HG02588 (cell line): ENCODE data around the gene LLGL2.
A peak's percentile ranks its signal among the peaks of the same experiment; 100 is the strongest.
"Not testable (repeated sequence)": the region's sequence is repeated elsewhere in the genome, so short reads cannot be mapped to it uniquely, and the experiment has no call there.

ENCODE experiments used
- ATAC-seq: cut with Tn5 transposase; IDR thresholded peaks from one replicate; pipeline ENCODE4 v1.9.1; 2021; ENCODE audit warnings: mild to moderate bottlenecking, moderate library complexity; ENCODE audit not compliant: unreplicated experiment

LLGL2 gene, protein sequence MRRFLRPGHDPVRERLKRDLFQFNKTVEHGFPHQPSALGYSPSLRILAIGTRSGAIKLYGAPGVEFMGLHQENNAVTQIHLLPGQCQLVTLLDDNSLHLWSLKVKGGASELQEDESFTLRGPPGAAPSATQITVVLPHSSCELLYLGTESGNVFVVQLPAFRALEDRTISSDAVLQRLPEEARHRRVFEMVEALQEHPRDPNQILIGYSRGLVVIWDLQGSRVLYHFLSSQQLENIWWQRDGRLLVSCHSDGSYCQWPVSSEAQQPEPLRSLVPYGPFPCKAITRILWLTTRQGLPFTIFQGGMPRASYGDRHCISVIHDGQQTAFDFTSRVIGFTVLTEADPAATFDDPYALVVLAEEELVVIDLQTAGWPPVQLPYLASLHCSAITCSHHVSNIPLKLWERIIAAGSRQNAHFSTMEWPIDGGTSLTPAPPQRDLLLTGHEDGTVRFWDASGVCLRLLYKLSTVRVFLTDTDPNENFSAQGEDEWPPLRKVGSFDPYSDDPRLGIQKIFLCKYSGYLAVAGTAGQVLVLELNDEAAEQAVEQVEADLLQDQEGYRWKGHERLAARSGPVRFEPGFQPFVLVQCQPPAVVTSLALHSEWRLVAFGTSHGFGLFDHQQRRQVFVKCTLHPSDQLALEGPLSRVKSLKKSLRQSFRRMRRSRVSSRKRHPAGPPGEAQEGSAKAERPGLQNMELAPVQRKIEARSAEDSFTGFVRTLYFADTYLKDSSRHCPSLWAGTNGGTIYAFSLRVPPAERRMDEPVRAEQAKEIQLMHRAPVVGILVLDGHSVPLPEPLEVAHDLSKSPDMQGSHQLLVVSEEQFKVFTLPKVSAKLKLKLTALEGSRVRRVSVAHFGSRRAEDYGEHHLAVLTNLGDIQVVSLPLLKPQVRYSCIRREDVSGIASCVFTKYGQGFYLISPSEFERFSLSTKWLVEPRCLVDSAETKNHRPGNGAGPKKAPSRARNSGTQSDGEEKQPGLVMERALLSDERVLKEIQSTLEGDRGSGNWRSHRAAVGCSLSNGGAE

GRCh38 chr17:75524970-75525805 is at the start of gene LLGL2:
Gene LLGL2, plus strand, starts transcription at chr17:75525697. Its CDS starts 17,730 bp downstream, at chr17:75543427.
- ATAC-seq, result peak; percentile 79

- no peak for ATAC-seq
Measured at GRCh38 chr17:75475851-75476250, 49.6 kb upstream of the LLGL2 start.

DNA sequence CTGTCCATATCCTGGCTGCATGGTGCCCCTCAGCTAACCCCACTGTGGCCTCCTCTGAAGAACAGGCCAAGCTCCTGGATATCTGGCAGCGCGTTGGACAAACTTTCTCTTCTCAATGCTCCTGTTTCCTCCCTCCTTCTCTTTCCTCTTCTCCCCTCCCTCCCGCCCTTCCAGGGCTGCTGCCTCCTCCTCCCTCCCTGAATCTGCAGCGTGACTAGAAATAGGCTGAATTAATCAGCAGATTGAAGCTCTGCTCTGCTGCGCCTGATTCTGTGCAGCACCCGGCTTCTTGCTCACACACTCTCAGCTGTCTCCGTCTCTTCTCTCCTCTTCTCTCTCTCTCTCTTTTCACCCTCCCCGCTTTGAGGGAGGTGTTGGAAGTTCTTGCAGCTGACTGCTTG is 49.2 kb upstream of the LLGL2 start:
- ATAC-seq, result no peak

- no peak for ATAC-seq
Measured at GRCh38 chr17:75476752-75477489, 48.6 kb upstream of the LLGL2 start.

- ATAC-seq, result not testable (repeated sequence)
Measured at GRCh38 chr17:75477490-75477862, 48.0 kb upstream of the LLGL2 start.

DNA sequence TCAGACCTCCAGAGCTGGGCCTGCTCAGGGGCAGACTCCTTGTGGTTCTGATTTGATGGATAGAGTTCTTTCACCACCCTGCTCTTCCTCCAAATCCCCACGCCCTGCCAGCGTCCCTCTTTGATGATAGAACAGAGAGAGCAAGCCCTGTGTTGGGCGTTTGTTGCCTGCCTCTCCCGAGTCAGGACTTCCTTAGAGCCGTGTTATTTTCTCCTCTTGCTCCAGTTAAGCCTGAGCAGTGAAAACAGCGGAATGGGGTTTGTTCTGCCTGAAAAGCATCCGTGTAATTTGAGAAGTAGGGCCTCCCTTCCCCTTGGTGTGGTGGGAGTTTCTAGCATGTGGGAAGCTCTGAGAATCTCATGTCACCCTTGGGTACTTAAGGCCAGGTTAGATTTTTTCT is 47.0 kb upstream of the LLGL2 start:
- ATAC-seq, result no peak

DNA sequence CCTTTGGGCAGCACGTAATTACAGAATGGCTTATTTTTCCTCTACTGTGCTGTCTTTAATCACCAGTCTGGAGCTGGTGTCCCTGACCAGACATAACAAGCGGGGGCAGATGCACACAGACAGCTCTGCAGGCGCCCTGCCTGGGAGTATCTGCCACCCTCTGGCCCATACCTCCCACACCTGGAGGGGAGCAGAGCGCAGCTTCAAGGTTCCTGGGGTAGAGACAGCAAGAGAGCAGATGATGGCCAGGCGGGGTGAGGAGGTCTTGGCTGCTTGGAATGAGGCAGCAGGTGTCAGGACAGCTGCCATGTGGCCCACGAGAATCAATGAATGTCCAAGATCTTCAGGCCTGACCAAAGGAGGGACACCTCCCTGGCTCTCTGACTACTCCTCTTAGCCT is 45.2 kb upstream of the LLGL2 start:
- no peak for ATAC-seq

GRCh38 chr17:75481194-75482068 is 44.1 kb upstream of the LLGL2 start:
- ATAC-seq, result no peak

DNA sequence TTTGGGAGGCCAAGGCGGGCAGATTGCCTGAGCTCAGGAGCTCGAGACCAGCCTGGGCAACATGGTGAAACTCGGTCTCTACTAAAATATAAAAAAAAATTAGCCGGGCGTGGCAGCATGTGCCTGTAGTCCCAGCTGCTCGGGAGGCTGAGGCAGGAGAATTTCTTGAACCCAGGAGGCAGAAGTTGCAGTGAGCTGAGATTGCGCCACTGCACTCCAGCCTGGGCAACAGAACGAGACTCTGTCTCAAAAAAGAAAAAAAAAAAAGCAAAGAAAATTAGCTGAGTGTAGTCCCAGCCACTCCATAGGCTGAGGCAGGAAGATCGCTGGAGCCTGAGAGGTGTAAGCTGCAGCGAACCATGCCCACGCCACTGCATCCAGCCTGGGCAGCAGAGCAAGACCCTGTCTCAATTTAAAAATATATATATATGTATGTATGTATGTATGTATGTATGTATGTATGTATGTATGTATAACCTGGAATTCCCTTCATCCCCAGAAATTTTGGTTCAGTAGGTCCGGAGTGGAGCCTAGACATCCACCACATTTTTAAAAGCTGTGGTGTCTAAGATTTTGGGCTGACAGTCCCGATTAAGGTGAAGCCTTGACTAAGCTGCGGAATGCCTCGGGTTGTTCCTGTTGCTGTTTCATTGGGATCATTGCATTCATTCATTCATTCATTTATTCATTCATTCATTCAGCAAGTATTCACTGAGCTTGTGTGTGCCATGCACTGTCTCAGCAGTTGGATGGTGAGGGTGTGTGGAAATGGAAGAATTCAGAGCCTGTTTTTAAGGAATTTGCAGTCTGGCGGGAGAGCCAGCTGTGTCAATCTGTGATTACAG is 43.2 kb upstream of the LLGL2 start:
- no peak for ATAC-seq

- ATAC-seq, result no peak
Measured at GRCh38 chr17:75485688-75486087, 39.8 kb upstream of the LLGL2 start.

DNA sequence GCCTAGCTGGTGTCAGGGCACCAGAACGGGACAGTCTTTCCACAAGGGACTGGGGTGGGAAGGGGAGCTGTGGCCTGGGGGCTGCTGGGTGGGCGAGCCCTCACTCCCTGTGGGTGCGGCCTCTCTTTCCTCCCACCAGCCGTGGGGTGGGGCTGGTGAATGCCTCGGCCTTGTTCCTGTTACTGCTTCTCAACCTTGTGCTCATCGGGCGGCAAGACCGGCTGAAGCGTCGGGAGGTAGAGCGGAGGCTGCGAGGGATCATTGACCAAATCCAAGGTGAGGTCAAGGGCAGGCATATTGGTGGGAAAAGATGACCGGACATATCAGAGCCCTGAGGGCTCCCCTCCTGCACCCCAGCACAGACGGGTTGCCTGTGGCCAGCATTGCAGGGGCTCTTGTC is 39.3 kb upstream of the LLGL2 start:
- ATAC-seq, result no peak

GRCh38 chr17:75486951-75487350 is 38.5 kb upstream of the LLGL2 start:
- no peak for ATAC-seq

GRCh38 chr17:75487351-75488070 is 38.0 kb upstream of the LLGL2 start:
- ATAC-seq, result no peak

GRCh38 chr17:75488693-75489510 is 36.6 kb upstream of the LLGL2 start:
- no peak for ATAC-seq

DNA sequence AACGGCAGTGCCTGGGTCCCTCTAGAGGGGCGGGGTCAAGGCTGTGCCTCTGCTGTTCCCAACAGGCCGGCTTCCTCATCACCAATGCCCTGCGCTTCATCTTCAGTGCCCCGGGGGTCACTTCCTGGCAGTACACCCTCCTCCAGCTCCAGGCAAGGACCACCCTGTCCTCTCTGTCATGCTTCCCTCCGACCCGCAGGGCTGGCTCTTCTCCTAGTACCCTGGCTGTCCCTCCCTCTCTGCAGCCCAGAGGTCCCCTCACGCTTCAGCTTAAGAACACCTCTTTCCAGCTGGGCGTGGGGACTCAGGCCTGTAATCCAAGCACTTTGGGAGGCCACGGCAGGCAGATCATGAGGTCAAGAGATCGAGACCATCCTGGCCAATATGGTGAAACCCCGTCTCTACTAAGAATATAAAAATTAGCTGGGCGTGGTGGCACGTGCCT is 36.0 kb upstream of the LLGL2 start:
- no peak for ATAC-seq

GRCh38 chr17:75490173-75490743 is 35.2 kb upstream of the LLGL2 start:
- ATAC-seq, result no peak
